Measurements from ENCODE around the gene CCDC13. TPM values are rescaled to one million over a fixed set of nuclear protein-coding genes. Genes with fewer than 3 reads are reported as not detected.

CCDC13 gene
- total and polyA plus RNA-seq, 8 donors, result 0.90 to 3.5 (median 2.0) TPM

DNA sequence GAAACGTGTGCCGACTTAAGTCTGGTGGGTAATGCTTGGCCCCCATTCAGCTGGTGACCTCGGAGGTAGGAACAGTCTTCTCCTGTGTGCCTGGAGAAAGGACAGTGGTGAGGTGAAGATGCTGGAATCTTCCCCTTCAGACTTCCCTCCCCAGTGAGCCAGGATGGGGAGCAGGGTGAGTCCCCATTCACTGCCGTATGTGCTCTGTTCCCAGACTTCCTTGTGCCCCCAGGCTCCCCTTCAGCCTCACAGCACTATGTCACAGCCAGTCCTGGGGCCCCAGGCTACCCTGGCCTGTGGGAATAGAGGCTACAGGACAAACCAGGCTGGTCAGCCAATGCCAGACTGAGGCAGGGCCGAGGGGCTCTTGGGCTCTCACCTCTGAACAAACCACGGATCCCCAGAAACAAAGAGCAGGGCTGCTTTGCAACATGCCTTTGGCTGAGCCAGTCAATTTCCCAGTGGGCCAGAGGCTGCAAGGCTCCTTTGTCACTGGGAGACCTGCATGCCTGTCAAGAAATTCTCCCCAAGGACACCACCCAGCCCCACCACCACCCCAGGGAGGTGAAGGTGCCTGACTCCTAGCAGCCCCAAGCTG lies 38.7 kb downstream of the CCDC13 start:
- no peaks in the 10 kb centered on the region for H3K9me3 ChIP-seq
- intact Hi-C loops (cut with DNase I), result no loop called here
- TF ChIP-seq, protein P1, sequence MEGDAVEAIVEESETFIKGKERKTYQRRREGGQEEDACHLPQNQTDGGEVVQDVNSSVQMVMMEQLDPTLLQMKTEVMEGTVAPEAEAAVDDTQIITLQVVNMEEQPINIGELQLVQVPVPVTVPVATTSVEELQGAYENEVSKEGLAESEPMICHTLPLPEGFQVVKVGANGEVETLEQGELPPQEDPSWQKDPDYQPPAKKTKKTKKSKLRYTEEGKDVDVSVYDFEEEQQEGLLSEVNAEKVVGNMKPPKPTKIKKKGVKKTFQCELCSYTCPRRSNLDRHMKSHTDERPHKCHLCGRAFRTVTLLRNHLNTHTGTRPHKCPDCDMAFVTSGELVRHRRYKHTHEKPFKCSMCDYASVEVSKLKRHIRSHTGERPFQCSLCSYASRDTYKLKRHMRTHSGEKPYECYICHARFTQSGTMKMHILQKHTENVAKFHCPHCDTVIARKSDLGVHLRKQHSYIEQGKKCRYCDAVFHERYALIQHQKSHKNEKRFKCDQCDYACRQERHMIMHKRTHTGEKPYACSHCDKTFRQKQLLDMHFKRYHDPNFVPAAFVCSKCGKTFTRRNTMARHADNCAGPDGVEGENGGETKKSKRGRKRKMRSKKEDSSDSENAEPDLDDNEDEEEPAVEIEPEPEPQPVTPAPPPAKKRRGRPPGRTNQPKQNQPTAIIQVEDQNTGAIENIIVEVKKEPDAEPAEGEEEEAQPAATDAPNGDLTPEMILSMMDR (IDR thresholded peaks at IDR 0.05), result no peak
- no peak overlapping the region for H3K27ac ChIP-seq
- H3K4me1 ChIP-seq, result no peaks in the 10 kb centered on the region
- DNase-seq (peak in 1 of 4 donors; percentile 10), ATAC-seq (no peak)
- no peak overlapping the region for H3K4me3 ChIP-seq
- no peaks in the 10 kb centered on the region for H3K27me3 ChIP-seq
- H3K36me3 ChIP-seq, result no peaks in the 10 kb centered on the region

DNA sequence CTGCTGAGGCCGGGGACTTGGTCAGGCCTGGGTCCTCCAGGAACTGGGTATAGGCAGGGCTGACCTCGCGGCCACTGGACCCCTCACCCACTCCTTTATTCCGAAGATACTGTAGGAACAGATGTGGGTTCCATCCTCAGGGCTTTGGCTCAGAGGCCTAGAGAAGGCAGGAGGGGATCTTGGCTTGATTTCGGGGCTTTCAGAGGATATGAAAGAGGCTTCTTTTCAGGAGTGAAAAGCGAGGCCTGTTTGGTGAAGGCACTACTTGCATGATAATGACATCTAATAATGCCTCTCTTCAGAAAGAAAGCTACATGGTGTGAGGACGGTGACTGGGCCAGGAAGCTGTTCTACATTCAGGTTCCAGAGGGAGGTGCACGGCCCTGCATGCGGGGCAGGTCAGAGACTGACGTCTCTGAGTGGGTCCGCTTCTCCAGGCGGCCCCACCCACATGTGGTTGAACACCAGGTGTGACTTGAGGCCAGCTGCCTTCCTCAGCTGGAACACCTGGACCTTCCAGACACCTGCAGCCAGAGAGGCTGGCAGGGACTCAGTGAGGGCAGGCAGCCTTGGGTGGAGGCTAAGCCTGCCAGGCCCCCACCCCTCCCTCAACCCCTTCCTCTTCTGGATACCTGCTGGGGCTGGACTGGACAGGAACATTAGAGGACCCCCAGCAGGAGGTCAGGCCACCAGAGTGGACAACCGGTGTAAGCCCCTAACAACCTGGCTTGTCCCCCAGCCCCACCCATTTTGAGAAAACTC lies 39.4 kb downstream of the CCDC13 start:
- ATAC-seq (no peak), DNase-seq (no peak)
- TF ChIP-seq, protein P1 (IDR thresholded peaks at IDR 0.05), result no peak
- Histone ChIP-seq H3K27me3 (no peaks in the 10 kb centered on the region), H3K27ac (no peak overlapping the region), H3K9me3 (no peaks in the 10 kb centered on the region), H3K4me1 (no peaks in the 10 kb centered on the region), H3K4me3 (no peak overlapping the region), H3K36me3 (no peaks in the 10 kb centered on the region)
- intact Hi-C loops (cut with DNase I), result no loop called here

- ATAC-seq (no peak), DNase-seq (peak in 1 of 4 donors; percentile 7)
- Histone ChIP-seq H3K36me3 (no peaks in the 10 kb centered on the region), H3K4me1 (no peaks in the 10 kb centered on the region), H3K27ac (no peak overlapping the region), H3K4me3 (no peak overlapping the region), H3K9me3 (no peaks in the 10 kb centered on the region), H3K27me3 (no peaks in the 10 kb centered on the region)
- TF ChIP-seq, protein P1 (IDR thresholded peaks at IDR 0.05), result no peak
- intact Hi-C loops (cut with DNase I), result no loop called here
Measured at GRCh38 chr3:42732829-42733459, 40.1 kb downstream of the CCDC13 start.

DNA sequence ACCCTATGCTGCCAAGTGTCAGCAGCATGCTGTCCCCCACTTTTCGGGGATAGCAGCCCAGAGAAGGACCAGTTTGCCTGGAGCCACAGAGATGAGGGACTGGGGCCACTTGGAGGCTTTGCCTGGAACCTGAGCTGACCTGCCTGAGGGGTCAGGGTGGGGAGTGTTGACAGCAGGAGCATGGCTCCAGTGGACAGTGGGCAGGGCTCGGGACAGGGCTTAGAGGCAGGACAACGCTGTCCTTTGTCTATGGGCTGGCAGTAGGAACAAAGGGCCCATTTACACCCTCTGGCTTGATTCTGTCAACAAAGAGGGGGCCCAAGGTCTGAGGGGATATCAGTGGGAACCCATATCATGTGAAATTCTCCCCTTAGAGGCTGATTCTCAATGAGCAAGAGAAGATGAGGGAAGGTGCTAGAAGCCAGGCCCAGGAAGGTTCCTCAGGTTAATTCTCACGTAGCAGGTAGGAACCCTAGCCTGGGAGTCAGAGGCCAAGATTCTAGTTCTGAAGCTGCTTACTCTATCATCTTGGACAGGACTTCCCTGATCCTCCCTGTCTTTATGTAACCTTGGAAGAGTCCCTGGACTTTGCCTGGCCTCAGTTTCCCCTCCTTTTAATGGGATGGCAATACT lies 40.7 kb downstream of the CCDC13 start:
- Histone ChIP-seq H3K4me1 (no peaks in the 10 kb centered on the region), H3K27ac (no peak overlapping the region), H3K36me3 (no peaks in the 10 kb centered on the region), H3K9me3 (no peaks in the 10 kb centered on the region), H3K4me3 (no peak overlapping the region), H3K27me3 (no peaks in the 10 kb centered on the region)
- ATAC-seq (no peak), DNase-seq (peak in 1 of 4 donors; percentile 5)
- intact Hi-C loops (cut with DNase I), result no loop called here
- TF ChIP-seq, protein P1 (IDR thresholded peaks at IDR 0.05), result no peak

Measured in left lung (tissue), 10 donors.